HG03196 (cell line): Measurements from ENCODE around the gene MYRIP.
"Not testable (repeated sequence)": the region's sequence is repeated elsewhere in the genome, so short reads cannot be mapped to it uniquely, and the experiment has no call there.

Source experiments
- ATAC-seq: cut with Tn5 transposase; IDR thresholded peaks from one replicate; pipeline ENCODE4 v1.9.1; 2021; ENCODE audit not compliant: unreplicated experiment

The MYRIP gene

GRCh38 chr3:40262331-40262730 is 452.9 kb downstream of the MYRIP start:
- no peak for ATAC-seq

GRCh38 chr3:40264451-40264850 is 455.0 kb downstream of the MYRIP start:
- no peak for ATAC-seq

- ATAC-seq, result no peak
Measured at GRCh38 chr3:40265181-40265580, 455.8 kb downstream of the MYRIP start.

GRCh38 chr3:40267937-40268724 is 458.7 kb downstream of the MYRIP start:
- no peak for ATAC-seq

GRCh38 chr3:40268802-40269524 is 459.6 kb downstream of the MYRIP start:
- no peak for ATAC-seq

GRCh38 chr3:40278791-40279190 is 469.4 kb downstream of the MYRIP start:
- ATAC-seq, result no peak

GRCh38 chr3:40281995-40282394 is 472.6 kb downstream of the MYRIP start:
- no peak for ATAC-seq

GRCh38 chr3:40283057-40283456 is 473.6 kb downstream of the MYRIP start:
- ATAC-seq, result not testable (repeated sequence)

GRCh38 chr3:40287248-40287647 is 477.8 kb downstream of the MYRIP start:
- no peak for ATAC-seq

- ATAC-seq, result no peak
Measured at GRCh38 chr3:40290396-40290795, 481.0 kb downstream of the MYRIP start.

GRCh38 chr3:40291471-40291870 is 482.1 kb downstream of the MYRIP start:
- ATAC-seq, result no peak

GRCh38 chr3:40292637-40293349 is 483.4 kb downstream of the MYRIP start:
- no peak for ATAC-seq

- ATAC-seq, result no peak
Measured at GRCh38 chr3:40294434-40294833, 485.0 kb downstream of the MYRIP start.

- ATAC-seq, result no peak
Measured at GRCh38 chr3:40298075-40298474, 488.7 kb downstream of the MYRIP start.

- no peak for ATAC-seq
Measured at GRCh38 chr3:40299130-40299720, 489.8 kb downstream of the MYRIP start.

- no peak for ATAC-seq
Measured at GRCh38 chr3:40299721-40300335, 490.4 kb downstream of the MYRIP start.

- ATAC-seq, result no peak
Measured at GRCh38 chr3:40302784-40303183, 493.4 kb downstream of the MYRIP start.

- no peak for ATAC-seq
Measured at GRCh38 chr3:40304352-40304751, 494.9 kb downstream of the MYRIP start.

- no peak for ATAC-seq
Measured at GRCh38 chr3:40306336-40306735, 496.9 kb downstream of the MYRIP start.

GRCh38 chr3:40307176-40307575 is 497.8 kb downstream of the MYRIP start:
- no peak for ATAC-seq
